Measurements from ENCODE around the gene CNN3.
A peak's percentile ranks its signal among the peaks of the same experiment; 100 is the strongest.

Gene CNN3

GRCh38 chr1:94922761-94923331, 4.1 kb downstream of the CNN3 start:
- DNase-seq (ENCODE audit: low spot score): no peak

DNA sequence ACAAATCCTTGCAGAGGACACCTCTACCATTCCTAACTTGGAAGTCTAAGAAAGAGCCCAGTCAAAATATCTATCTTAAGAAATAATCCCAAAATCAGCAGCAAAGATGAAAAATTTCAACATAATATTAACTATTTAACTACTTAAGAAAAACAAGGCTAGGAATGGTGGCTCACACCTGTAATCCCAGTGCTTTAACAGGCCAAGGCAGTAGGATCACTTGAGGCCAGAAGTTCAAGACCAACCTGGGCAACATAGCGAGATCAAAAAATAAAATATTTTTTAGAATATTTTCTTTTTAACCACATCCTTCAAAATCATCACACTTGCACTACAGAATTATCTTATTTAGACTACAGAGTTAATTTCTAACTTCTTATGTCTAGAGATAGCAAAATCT, 4.9 kb downstream of the CNN3 start:
- DNase-seq (ENCODE audit: low spot score): no peak

DNA sequence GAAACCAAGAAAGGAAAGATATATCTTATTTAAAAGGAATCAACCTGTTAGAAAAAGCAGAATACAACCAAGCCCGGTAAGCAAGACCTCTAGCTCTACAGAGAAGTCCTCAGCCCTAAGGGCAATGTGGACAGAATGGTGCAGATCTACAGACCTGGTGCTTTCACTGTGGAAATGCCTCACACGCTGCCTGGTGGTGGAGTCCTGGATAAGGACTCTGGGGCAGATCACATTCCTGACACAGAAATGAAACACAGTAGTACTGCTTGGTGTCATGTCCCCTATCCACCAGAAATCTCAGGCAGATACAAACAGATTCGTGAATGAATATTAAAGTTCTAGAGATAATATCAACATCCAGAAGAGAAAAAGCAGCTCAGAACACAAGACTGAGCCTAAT, 6.8 kb downstream of the CNN3 start:
- no peak for DNase-seq (ENCODE audit: low spot score)

DNA sequence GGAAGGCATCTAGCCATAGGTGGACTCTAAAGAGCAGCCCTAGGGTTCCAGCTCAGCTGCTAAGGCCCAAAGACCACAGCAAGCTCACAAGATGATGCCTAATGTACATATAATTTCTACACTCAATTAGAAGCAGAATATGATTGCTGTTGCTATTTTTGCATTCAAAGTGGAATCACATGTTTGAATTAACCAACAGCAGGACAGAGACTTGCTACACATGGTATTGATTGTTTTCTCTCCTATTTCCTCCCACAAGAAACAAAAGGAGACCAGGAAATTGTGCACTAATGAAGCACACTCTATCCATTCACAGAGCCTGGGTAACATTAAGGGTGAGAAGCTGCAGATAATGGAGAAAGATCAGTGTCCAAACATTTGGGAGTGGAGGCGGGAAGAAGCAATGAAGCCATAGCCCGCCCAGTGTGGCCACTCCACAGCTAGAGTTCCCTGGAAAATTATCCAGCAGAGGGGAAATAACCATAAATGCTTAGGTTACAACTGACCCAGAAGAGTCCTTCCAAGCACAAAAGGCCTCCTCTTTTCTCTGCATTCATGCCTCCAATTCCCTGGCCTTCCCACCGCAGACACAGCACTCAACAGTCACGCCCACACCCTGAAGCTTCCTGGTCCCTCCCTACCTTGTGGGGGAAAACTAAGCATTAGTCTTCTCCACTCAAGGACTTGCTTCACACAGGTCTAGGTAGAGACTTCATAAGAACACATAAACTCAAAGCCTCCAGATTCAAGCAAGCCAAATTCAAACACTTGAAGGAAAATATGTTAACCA, 7.5 kb downstream of the CNN3 start:
- DNase-seq (ENCODE audit: low spot score): no peak

DNA sequence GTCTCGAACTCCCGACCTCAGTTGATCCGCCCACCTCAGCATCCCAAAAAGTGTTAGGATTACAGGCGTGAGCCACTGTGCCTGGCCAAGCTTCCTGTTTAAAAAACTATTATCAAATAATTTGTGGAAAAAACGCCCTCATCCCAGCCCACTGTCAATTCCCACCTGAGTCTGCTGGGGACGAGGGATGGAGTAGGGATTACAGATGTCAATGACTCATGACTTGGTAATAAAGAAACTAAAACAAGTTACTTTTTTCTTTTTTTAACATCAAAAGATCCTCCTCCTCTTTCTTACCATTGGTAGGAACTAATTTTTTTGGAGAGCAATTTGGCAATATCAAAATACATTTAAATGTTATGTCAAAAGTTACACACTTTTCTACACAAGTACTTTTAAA, 9.7 kb downstream of the CNN3 start:
- DNase-seq (ENCODE audit: low spot score): no peak

GRCh38 chr1:94912263-94913184, 14.4 kb downstream of the CNN3 start:
- no peak for DNase-seq (ENCODE audit: low spot score)

GRCh38 chr1:94909486-94909885, 17.4 kb downstream of the CNN3 start:
- DNase-seq (ENCODE audit: low spot score): no peak

DNA sequence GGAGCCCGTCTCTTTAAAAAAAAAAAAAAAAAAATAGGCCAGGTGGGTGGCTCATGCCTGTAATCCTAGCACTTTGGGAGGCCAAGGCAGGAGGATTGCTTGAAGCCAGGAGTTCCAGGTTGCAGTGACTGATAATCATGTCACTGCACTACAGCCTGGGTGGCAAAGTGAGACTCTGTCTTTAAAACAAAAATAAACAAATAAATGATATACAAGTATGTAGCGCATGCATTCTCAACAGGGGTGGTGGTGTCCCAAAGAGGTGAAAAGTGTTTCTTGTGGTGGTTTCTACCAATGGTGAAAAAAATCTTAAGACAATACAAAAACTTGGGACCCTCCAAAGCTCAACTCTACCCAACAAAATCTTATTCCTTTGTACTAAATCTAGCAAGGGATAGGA, 17.9 kb downstream of the CNN3 start:
- no peak for DNase-seq (ENCODE audit: low spot score)

DNA sequence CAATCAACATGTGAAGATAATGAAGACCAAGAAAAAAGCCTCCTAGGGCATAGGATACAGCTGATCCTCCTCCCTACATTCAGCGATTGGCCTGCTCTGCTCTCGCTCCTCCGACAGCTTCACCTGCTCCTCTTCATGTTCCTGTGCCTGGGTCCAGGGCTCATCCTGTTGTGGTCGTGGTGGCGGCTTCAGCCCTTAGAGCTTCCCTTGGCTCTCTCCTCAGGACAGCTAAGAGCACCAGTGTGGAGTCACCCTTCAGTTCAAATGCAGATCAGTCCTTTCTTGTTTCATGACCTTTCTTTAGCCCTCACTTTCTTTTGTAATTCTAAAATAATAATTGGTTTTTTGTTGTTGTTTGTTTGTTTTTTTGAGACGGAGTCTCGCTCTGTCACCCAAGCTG, 18.7 kb downstream of the CNN3 start:
- DNase-seq (ENCODE audit: low spot score): no peak

- DNase-seq (ENCODE audit: low spot score): no peak
Observed at GRCh38 chr1:94907136-94907535, 19.8 kb downstream of the CNN3 start.

GRCh38 chr1:94906382-94906781, 20.5 kb downstream of the CNN3 start:
- DNase-seq (ENCODE audit: low spot score): no peak

GRCh38 chr1:94905207-94905606, 21.7 kb downstream of the CNN3 start:
- DNase-seq (ENCODE audit: low spot score): no peak

GRCh38 chr1:94903280-94904009, 23.5 kb downstream of the CNN3 start:
- DNase-seq (ENCODE audit: low spot score): no peak

DNA sequence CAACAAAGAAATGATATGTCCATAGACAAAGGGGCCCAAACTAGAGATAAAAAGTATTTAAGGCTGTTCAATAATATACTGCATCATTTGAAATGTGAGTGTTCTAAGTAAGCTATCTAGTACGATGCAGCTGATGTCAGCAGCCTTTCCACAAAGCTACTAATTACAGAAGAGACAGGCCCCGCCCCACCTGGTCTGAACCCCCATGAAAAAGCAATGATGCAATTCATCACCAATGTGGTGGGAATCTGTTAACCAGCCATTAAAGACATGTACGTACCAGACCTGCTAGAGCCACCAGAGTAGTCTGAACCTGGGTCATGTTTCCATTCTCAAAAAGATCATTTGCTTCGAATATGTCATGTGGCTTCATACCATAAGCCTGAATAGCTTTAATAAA, 25.1 kb downstream of the CNN3 start:
- DNase-seq (ENCODE audit: low spot score): peak; percentile 70

GRCh38 chr1:94899756-94900155, 27.2 kb downstream of the CNN3 start:
- no peak for DNase-seq (ENCODE audit: low spot score)

DNA sequence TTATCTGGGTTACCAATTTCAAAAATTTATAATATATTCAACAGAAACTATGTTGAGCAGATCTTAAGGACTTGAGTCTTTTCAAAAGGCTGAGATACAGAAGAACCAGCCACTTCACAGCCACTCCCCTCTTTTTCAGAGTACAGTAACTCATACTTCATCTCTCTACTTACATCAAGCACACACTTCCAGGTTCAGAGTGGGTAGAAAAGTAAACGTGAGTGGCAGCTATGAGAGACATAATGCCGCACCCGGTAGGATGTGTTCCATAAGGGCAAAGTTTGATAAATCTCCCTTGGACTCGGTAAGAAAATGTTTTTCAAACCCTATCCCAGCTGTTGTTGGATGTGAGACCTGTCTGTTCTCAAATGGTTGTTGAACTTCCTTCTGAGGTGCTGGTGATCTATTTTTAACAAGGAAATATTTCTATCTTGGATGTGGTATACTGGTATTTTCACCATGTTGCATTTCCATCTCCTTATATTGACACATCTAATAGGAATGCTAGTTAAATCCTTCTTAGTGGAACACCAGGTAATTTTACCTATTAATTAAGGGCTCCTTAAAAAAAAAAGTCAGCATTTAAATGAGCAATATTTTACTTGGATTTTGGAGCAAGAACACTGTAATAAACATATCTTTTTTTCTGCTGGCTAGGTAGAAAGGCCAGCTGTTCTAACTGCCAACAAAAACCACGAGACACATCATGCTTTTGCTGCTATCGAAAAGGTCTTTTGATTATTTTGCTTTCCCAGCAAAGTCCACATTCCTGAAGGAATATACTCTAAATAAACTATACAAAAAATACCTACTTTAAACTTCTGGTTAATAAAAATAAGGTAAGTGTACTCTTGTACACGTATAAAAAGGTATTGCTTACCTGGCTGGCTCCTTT, 28.2 kb downstream of the CNN3 start:
- no peak for DNase-seq (ENCODE audit: low spot score)

DNA sequence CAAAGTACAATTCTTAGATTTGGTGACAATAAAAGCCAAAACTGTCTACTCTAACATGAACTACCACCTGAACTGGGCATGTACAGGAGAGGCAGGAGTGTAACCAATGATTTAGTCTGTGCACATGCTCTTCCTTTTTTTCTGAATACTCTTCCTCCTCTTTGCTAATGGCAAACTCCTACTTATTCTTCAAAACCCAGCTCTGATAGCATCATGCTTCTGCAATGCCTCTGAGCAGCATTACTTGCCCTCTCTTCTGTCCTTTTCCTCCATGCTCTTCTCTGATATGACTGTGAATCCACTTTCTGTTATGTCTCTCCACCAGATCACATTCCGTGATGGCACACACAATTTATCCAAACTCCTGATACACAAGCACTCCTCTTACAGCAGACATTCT, 31.4 kb downstream of the CNN3 start:
- DNase-seq (ENCODE audit: low spot score): no peak

GRCh38 chr1:94894630-94895029, 32.3 kb downstream of the CNN3 start:
- no peak for DNase-seq (ENCODE audit: low spot score)

DNA sequence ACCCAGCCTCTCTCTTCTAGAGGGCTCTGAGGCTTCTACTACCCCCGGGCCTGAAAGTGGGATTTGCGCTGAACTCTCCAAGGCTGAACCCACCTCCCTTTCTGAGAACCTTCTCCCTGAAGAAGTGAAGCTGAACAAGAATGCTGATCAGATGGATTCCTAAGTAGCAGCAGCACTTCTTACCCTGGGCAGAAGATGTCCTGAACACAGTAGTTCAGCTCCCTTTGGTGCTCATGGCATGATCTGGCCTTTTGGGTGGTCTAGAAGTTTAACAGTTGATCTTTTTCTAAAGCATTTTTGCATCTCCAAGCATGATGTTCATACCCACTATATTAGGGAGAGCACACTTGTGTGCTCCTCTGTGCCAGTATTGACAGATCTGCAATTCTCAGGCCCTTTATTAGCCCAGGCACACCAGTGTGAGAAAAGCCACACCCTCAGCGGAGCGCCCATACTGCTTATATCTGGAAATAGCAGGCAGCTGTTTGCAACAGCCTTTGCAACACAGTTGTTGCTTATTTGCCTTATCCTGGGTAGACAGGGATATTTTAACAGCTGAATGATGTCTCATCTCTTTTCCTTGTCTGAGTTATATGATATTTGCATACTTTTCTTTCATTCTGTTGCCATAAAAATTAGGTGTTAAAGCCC, 34.2 kb downstream of the CNN3 start:
- no peak for DNase-seq (ENCODE audit: low spot score)

- no peak for DNase-seq (ENCODE audit: low spot score)
Observed at GRCh38 chr1:94888201-94888600, 38.7 kb downstream of the CNN3 start.
